ENCODE data around the gene CD300LF.

DNA sequence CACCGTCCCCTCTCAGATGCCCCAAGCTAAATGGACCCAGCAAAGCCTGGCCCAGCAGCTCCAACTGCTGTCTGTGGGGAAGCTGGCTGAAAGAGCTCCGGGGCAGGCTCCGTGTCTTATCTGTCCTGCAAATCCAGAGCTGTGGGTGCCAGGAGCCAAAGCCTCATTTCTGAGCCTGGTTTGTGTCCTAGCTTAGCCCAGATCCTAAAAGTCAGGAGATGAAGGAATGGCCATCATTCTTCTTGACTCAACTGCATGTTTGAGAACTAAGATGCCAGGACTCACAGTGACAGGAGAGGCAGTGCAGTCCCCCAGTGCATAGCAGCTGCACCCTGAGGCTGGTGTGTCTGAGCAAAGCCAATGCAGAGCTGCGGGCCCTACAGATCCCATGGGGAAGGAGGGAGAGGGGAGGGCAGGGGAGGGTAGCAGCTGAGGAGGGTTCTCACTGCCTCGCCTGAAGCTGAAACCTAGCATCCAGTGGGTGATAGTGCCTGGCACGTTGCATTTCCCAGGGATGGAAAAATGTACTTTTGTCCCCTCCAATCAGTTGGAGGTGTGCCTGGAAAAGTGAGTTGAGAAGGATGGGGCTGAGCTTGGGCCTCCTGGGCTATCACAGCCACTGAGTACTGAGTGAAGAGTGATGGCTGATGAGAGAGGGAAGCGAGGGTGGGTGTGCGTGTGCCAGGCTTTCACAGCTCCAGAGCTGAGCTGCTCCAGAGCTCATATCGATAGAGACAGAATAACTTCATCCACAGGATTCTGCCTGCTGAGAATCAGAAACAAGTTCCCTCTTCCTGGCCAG is 64.7 kb downstream of the CD300LF start:
- no peak for TF ChIP-seq EZH2 (IDR thresholded peaks at IDR 0.05; ENCODE audit: borderline replicate concordance)
- TF ChIP-seq, protein P1, sequence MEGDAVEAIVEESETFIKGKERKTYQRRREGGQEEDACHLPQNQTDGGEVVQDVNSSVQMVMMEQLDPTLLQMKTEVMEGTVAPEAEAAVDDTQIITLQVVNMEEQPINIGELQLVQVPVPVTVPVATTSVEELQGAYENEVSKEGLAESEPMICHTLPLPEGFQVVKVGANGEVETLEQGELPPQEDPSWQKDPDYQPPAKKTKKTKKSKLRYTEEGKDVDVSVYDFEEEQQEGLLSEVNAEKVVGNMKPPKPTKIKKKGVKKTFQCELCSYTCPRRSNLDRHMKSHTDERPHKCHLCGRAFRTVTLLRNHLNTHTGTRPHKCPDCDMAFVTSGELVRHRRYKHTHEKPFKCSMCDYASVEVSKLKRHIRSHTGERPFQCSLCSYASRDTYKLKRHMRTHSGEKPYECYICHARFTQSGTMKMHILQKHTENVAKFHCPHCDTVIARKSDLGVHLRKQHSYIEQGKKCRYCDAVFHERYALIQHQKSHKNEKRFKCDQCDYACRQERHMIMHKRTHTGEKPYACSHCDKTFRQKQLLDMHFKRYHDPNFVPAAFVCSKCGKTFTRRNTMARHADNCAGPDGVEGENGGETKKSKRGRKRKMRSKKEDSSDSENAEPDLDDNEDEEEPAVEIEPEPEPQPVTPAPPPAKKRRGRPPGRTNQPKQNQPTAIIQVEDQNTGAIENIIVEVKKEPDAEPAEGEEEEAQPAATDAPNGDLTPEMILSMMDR (IDR thresholded peaks at IDR 0.05; ENCODE audit: poor library complexity): no peak

All from hepatocyte (in vitro differentiated cells).